ENCODE results near the gene SDR39U1. TPM values are rescaled to one million over a fixed set of nuclear protein-coding genes. Genes with fewer than 3 reads are reported as not detected.

Gene SDR39U1
- polyA plus RNA-seq, 1 experiment = 43.4 TPM

DNA sequence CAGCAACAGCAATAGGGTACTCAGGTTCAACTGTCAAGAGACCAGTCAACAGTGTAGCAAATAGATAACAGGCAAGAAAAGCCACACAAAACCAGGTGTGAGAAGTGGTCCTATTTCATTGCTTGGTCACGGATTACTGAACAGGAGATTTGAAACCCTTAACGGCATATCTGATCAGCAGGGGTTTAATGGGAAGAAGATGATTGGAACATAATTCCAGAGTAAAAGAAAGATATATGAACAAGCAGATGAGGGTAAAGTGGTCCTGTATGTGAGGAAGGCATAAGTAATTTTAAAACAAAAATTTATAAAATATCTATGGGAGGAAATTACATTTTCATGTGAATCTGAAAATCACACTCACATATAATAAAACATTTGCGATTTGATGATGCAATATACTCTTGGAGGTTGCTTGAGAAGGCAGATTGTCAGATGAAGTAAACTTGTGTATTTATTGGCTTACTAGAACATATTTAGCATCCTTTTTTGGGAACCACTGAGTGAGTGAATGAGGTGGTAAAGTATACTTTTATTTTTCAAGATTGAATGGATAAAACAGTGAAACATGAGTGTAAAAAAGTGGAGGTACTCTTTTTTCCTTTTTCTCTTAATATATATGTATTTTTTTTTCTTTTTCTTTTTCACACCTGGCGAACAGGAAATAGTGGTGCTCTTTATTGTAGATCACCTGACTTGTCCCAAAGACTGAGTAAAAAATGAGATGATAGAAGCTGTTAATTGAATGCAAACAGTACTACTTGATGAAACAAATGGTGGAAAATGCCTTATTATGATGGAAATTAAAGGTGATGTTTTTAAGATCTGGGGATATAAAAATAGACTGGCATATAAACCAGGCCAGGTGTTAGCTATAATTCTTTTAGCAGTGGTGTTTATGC is 21.6 kb upstream of the SDR39U1 start:
- Histone ChIP-seq H3K27me3 (ENCODE audit: control insufficient read depth, insufficient read depth, low read length) (no peaks in the 10 kb centered on the region), H3K4me3 (ENCODE audit: low read depth, low read length) (no peak overlapping the region), H3K36me3 (ENCODE audit: control insufficient read depth, insufficient read depth, low read length) (no peaks in the 10 kb centered on the region)
- ChIA-PET POLR2A (no interaction called here), CTCF (interaction anchor here (0.6 kb wide), 1 partner anchor 31 kb away, joined by 3 read pairs; no protein-coding TSS in a partner anchor)
- TF ChIP-seq, protein P1, sequence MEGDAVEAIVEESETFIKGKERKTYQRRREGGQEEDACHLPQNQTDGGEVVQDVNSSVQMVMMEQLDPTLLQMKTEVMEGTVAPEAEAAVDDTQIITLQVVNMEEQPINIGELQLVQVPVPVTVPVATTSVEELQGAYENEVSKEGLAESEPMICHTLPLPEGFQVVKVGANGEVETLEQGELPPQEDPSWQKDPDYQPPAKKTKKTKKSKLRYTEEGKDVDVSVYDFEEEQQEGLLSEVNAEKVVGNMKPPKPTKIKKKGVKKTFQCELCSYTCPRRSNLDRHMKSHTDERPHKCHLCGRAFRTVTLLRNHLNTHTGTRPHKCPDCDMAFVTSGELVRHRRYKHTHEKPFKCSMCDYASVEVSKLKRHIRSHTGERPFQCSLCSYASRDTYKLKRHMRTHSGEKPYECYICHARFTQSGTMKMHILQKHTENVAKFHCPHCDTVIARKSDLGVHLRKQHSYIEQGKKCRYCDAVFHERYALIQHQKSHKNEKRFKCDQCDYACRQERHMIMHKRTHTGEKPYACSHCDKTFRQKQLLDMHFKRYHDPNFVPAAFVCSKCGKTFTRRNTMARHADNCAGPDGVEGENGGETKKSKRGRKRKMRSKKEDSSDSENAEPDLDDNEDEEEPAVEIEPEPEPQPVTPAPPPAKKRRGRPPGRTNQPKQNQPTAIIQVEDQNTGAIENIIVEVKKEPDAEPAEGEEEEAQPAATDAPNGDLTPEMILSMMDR (IDR thresholded peaks at IDR 0.05; ENCODE audit: insufficient read depth, low read depth, low read length) = no peak
- DNase-seq (ENCODE audit: low read depth) = no peak

DNA sequence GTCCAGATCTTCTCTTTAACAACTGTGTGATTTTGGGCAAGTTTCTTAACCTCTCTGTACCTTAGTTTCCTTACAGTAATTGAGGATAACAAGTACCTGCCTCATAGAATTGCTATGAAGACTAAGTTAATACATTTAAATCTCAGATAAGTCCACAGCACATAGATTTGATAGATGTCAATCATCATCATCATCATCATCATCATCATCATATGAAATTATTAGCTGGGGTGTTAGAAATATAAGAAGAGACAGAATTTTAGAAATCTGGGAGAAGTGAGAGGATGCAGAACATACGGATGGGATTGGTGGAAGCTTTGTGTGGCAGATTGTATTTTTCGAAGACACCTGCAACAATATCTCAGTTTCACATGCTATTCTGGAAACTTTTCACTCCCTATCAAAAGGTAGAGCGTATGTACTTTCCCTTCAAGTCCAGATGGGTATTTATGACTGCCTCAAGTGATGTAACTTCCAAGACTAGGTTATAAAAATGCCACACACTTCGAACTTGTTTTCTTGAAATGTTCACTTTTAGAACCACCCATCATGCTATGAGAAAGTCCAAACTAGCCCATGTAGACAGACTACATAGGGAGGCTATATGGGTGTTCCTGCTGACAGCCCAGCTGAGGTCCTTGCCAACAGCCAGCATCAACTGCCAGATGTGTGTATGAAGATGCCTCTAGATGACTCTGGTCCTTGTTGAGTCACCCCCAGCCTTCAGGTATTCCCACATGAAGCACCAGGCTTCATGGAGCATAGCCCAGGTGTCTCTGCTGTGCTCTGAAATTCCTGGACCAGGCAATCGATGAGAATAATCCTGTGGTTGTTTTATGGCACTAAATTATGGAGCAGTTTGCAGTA is 20.7 kb upstream of the SDR39U1 start:
- Histone ChIP-seq H3K4me3 (ENCODE audit: low read depth, low read length) (no peak overlapping the region), H3K36me3 (ENCODE audit: control insufficient read depth, insufficient read depth, low read length) (no peaks in the 10 kb centered on the region), H3K27me3 (ENCODE audit: control insufficient read depth, insufficient read depth, low read length) (no peaks in the 10 kb centered on the region)
- DNase-seq (ENCODE audit: low read depth) = no peak
- POLR2A ChIA-PET = no interaction called here
- TF ChIP-seq, protein P1 (IDR thresholded peaks at IDR 0.05; ENCODE audit: insufficient read depth, low read depth, low read length) = no peak
- CTCF ChIA-PET = no interaction called here

DNA sequence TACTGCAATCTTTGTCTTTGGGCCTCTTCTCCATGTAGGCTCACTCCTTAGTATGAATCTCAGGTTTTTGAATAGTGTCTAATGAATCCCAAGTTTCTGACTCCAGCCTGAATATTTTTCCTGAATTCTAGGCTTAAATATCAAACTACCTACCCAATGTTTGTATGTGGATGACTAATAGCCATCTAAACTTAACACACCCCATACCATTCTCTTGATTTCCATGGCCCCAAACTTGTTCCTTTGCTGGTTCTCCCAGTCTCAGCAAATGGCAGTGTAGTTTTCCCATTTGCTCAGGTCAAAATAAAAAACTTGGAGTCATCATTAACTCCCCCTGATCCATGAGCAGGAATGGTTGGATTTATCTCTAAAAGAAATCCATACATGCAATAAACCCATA is 18.8 kb upstream of the SDR39U1 start:
- Histone ChIP-seq H3K27me3 (ENCODE audit: control insufficient read depth, insufficient read depth, low read length) (no peaks in the 10 kb centered on the region), H3K4me3 (ENCODE audit: low read depth, low read length) (no peak overlapping the region), H3K36me3 (ENCODE audit: control insufficient read depth, insufficient read depth, low read length) (no peaks in the 10 kb centered on the region)
- DNase-seq (ENCODE audit: low read depth) = no peak
- TF ChIP-seq, protein P1 (IDR thresholded peaks at IDR 0.05; ENCODE audit: insufficient read depth, low read depth, low read length) = no peak
- POLR2A ChIA-PET = no interaction called here
- CTCF ChIA-PET = no interaction called here

DNA sequence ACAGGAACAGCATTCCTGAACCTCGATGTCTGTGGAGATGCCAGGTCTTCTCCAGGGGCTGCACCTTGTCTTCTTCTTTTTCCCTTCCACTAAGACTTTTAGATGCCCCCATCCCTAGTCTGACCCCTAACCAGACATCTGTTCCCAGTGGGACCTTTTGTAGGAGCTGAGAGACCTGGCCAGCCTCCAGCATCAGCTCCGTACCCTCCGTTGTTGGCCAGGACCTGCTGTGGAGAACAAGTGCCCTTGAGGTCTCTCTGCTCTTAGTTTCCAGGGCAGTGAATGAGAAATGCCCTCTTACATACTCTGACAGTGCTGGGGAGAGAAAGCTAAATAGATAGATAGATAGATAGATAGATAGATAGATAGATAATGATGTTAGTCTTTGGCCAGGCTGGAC is 16.8 kb upstream of the SDR39U1 start:
- H3K36me3 ChIP-seq (ENCODE audit: control insufficient read depth, insufficient read depth, low read length) = no peaks in the 10 kb centered on the region
- POLR2A ChIA-PET = no interaction called here
- CTCF ChIA-PET = no interaction called here
- no peak for DNase-seq (ENCODE audit: low read depth)
- no peaks in the 10 kb centered on the region for H3K27me3 ChIP-seq (ENCODE audit: control insufficient read depth, insufficient read depth, low read length)
- no peak overlapping the region for H3K4me3 ChIP-seq (ENCODE audit: low read depth, low read length)
- TF ChIP-seq, protein P1 (IDR thresholded peaks at IDR 0.05; ENCODE audit: insufficient read depth, low read depth, low read length) = no peak

DNA sequence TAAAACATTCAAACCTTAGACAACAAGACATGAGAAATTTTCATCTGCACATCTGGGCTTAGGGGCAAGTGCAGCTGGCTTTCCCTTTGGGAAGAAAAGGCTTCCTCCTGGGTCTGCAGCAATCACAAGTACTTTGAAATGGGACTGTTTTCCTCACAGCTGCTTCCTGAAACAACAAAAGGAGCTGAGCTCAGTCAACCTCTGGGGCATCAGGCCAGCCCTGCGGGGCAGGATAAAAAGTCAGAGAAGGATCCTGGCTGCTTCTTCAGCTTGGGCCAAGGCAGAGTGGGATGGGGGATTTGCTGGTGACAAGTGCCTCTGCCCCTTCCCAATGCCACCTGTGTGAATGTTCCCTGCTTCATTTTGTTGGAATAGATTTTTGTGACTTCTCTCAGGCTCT is 16.2 kb upstream of the SDR39U1 start:
- no peak for DNase-seq (ENCODE audit: low read depth)
- POLR2A ChIA-PET = no interaction called here
- CTCF ChIA-PET = interaction anchor here (0.7 to 1.1 kb wide), 2 partner anchors 11 to 14 kb away, joined by 3 read pairs; no protein-coding TSS in a partner anchor
- Histone ChIP-seq H3K36me3 (ENCODE audit: control insufficient read depth, insufficient read depth, low read length) (no peaks in the 10 kb centered on the region), H3K27me3 (ENCODE audit: control insufficient read depth, insufficient read depth, low read length) (no peaks in the 10 kb centered on the region), H3K4me3 (ENCODE audit: low read depth, low read length) (no peak overlapping the region)
- TF ChIP-seq, protein P1 (IDR thresholded peaks at IDR 0.05; ENCODE audit: insufficient read depth, low read depth, low read length) = no peak

Data from BJ (cell line).